T47D (cell line): ENCODE results near the gene TSC22D1.
A peak's percentile ranks its signal among the peaks of the same experiment; 100 is the strongest.

Source experiments
- DNase-seq, 2 experiments: peaks; one replicate each; pipeline versions ENCODE4 v3.0.0 to v3.0.0-alpha.2; 2011 to 2012; ENCODE audit warnings: low read depth in 1 of 2, low spot score in 1 of 2
- JUND ChIP-seq: IDR thresholded peaks from 2 replicates; pipeline ENCODE4 v1.6.1; 2012; ENCODE audit warnings: low read depth
- in situ Hi-C: cut with HindIII; loops from 2 replicates; pipeline ENCODE4 v1.10.0; 2016; ENCODE audit warnings: low sequenced_read_pairs, low pct_unique_long_range_greater_than_20kb

TSC22D1 gene

GRCh38 chr13:44410328-44410859 lies 165.7 kb downstream of the TSC22D1 start:
- TF ChIP-seq JUND = no peak
- in situ Hi-C loops = no loop called here
- peak in 1 of 2 experiments; percentile 30 for DNase-seq

- no peak for DNase-seq
- TF ChIP-seq JUND = no peak
- in situ Hi-C loops = no loop called here
Measured at GRCh38 chr13:44409595-44409994, 166.5 kb downstream of the TSC22D1 start.

GRCh38 chr13:44407891-44408290 lies 168.2 kb downstream of the TSC22D1 start:
- in situ Hi-C loops = no loop called here
- no peak for TF ChIP-seq JUND
- DNase-seq = no peak

GRCh38 chr13:44407379-44407778 lies 168.8 kb downstream of the TSC22D1 start:
- TF ChIP-seq JUND = no peak
- no peak for DNase-seq
- in situ Hi-C loops = no loop called here

GRCh38 chr13:44406617-44407016 lies 169.5 kb downstream of the TSC22D1 start:
- no peak for DNase-seq
- in situ Hi-C loops = no loop called here
- TF ChIP-seq JUND = no peak

GRCh38 chr13:44404261-44405132 lies 171.6 kb downstream of the TSC22D1 start:
- TF ChIP-seq JUND = no peak
- DNase-seq = peak in 1 of 2 experiments; percentile 12
- in situ Hi-C loops = no loop called here

- in situ Hi-C loops = no loop called here
- TF ChIP-seq JUND = no peak
- peak; percentile 23 to 75 for DNase-seq
Measured at GRCh38 chr13:44403461-44404056, 172.6 kb downstream of the TSC22D1 start.

- TF ChIP-seq JUND = no peak
- in situ Hi-C loops = no loop called here
- no peak for DNase-seq
Measured at GRCh38 chr13:44402899-44403445, 173.2 kb downstream of the TSC22D1 start.

DNA sequence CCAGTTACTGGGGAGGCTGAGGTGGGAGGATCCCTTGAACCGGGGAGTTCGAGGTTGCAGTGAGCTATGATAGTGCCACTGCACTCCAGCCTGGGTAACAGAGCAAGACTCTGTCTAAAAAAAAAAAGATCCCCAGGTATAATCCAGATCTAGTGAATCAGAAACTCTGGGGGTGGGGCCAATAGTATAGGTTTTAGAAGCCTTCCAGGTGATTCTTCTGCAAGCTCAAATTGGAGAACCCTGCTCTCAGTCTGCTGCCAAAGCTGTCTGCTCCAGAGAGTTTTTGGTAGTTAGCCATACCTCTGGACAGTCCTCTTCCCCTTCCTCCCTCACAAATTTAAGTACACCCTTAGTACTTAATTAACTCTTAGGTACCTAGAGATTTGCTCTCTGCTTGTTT lies 174.6 kb downstream of the TSC22D1 start:
- no peak for DNase-seq
- in situ Hi-C loops = no loop called here
- no peak for TF ChIP-seq JUND

DNA sequence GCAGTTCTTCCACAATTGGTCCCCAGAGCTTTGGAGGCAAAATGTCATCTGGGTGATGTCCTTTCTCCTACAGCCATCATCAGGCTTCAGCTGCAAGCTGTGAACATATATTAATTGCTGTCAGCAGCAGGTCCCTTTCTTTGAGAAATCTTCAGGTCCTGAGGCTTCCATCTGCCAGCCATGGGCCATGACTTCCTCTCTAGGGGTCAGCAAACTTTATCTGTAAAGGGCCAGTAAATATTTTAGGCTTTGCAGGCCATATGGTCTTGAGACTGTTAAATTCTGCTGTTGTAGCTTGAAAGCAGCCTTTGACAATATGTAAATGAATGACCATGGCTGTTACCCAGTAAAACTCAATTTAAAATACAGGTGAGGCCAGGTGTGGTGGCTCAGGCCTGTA lies 175.4 kb downstream of the TSC22D1 start:
- no peak for DNase-seq
- no peak for TF ChIP-seq JUND
- in situ Hi-C loops = no loop called here

DNA sequence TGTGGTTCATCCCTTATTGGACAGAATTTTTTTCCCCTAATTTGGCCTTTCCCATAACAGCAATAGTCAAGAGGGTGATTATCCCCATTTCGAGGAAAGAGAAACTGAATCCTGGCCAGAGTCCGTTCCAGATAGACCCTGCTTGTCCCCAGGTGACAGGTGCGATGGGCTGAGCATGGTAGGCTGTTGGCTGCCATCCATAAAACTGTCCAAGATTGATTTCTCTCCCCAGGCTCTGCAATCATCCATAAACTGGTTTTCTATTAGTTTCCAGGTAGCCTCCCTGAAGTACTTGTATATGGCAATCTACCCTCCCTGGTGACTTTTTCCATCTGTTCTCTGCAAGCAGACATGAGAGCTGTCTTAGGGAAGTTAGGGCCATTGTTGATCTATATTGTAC lies 177.1 kb downstream of the TSC22D1 start:
- in situ Hi-C loops = no loop called here
- no peak for DNase-seq
- TF ChIP-seq JUND = no peak

DNA sequence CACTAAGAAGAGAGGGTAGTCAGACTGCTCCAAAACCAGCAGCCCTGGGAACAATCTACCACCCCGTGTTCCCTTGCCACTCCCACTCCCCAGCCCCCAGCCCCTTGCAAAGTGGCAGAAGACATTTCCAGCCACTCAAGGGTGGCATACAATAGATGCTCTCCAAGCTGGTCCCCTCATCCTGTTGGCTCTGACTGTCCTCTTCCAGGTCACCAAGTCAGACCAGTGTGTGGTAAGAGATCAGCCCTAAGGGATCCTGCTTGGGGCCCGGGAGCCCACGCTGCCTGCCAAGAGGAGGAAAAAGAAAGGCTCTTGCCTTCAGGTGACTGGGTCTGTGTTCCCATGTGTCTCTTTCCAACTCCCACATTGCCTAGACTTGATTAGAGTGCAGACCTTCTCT lies 177.5 kb downstream of the TSC22D1 start:
- no peak for TF ChIP-seq JUND
- in situ Hi-C loops = no loop called here
- DNase-seq = no peak

GRCh38 chr13:44397766-44398223 lies 178.3 kb downstream of the TSC22D1 start:
- no peak for DNase-seq
- no peak for TF ChIP-seq JUND
- in situ Hi-C loops = no loop called here
